D721Med (cell line): ENCODE measurements around the gene KRIT1.

ENCODE experiments used
- DNase-seq: peaks from one replicate; pipeline ENCODE4 v3.0.0; 2011; ENCODE audit warnings: low spot score; ENCODE audit not compliant: insufficient read length
- FAIRE-seq: peaks from 2 replicates; lab custom pipeline; 2011; peaks lifted over from hg19 to GRCh38; lab: Jason Lieb, UNC
- TF ChIP-seq, protein P1 (sequence below): IDR thresholded peaks from 2 replicates; pipeline ENCODE4 v1.5.1; 2012; ENCODE audit warnings: mild to moderate bottlenecking, control low read depth; ENCODE audit not compliant: insufficient read depth; ENCODE audit errors: missing control alignments

The KRIT1 gene

GRCh38 chr7:92282221-92282814 is 36.6 kb upstream of the KRIT1 start:
- FAIRE-seq: no peak
- TF ChIP-seq, protein P1, sequence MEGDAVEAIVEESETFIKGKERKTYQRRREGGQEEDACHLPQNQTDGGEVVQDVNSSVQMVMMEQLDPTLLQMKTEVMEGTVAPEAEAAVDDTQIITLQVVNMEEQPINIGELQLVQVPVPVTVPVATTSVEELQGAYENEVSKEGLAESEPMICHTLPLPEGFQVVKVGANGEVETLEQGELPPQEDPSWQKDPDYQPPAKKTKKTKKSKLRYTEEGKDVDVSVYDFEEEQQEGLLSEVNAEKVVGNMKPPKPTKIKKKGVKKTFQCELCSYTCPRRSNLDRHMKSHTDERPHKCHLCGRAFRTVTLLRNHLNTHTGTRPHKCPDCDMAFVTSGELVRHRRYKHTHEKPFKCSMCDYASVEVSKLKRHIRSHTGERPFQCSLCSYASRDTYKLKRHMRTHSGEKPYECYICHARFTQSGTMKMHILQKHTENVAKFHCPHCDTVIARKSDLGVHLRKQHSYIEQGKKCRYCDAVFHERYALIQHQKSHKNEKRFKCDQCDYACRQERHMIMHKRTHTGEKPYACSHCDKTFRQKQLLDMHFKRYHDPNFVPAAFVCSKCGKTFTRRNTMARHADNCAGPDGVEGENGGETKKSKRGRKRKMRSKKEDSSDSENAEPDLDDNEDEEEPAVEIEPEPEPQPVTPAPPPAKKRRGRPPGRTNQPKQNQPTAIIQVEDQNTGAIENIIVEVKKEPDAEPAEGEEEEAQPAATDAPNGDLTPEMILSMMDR: no peak

DNA sequence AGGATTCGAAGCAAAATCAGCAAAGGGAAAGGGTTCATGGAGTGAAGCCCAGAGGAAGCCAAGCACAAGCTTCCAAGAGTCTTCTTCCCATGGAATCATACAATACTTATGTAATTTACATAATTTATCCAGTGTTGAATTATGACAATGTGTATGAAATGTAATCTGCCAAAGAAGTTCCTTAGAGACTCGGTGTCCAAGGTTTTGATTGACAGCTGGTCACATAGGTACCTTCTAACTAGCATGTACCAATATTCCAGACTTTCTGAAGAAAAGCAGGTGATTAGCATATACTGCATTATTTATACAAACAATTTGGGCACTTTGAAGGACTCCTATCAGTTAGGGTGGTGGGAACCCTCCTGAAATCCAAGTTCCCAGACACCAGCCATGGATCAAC is 35.3 kb upstream of the KRIT1 start:
- TF ChIP-seq, protein P1: no peak
- no peak for FAIRE-seq

More at GRCh38 chr7:92282221-92282814, 36.6 kb upstream of the KRIT1 start:
- DNase-seq: no peak

GRCh38 chr7:92279396-92280031 is 33.8 kb upstream of the KRIT1 start:
- no peak for DNase-seq
- FAIRE-seq: no peak
- TF ChIP-seq, protein P1: no peak

More for the DNA sequence above, 35.3 kb upstream of the KRIT1 start:
- no peak for DNase-seq

- no peak for DNase-seq
- TF ChIP-seq, protein P1: no peak
- FAIRE-seq: no peak
These were observed 30.7 kb upstream of the KRIT1 start for GRCh38 chr7:92276460-92276864.

- no peak for DNase-seq
- FAIRE-seq: no peak
- TF ChIP-seq, protein P1: no peak
These were observed 29.6 kb upstream of the KRIT1 start for GRCh38 chr7:92275327-92275726.

GRCh38 chr7:92268921-92269320 is 23.2 kb upstream of the KRIT1 start:
- TF ChIP-seq, protein P1: no peak
- DNase-seq (no peak), FAIRE-seq (no peak)
